ENCODE results near the gene ALK.

DNA sequence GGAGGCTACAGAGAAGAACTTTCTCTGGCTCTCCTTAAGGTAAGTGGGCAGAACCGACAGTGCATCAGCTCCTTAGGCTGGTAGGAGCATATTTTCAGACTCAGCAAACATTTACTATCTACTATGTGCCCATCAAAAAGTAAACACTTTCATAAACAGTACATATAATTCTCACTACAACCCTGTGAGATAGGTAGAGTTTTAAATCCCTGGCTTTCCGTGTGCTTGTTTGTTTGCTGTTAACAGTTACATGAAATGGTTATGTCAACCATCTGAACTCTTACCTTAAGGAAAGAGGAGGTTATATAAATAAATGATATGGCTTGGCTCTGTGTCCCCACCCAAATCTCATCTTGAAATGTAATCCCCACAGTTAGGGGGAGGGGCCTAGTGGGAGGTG, 310.1 kb downstream of the ALK start:
- TF ChIP-seq EP300 (IDR thresholded peaks at IDR 0.05; ENCODE audit: borderline replicate concordance in 1 of 2, low read depth in 1 of 2, low read length in 1 of 2) (no peak), NFIC (IDR thresholded peaks at IDR 0.05; ENCODE audit: borderline replicate concordance) (no peak), RAD21 (IDR thresholded peaks at IDR 0.05; ENCODE audit: low read length) (no peak), JUND (IDR thresholded peaks at IDR 0.05) (no peak), MXI1 (IDR thresholded peaks at IDR 0.05; ENCODE audit: low read depth, low read length) (no peak), POLR2AphosphoS5 (IDR thresholded peaks at IDR 0.05; ENCODE audit: low read depth, low read length) (no peak), TCF12 (IDR thresholded peaks at IDR 0.05) (no peak), TEAD4 (IDR thresholded peaks at IDR 0.05; ENCODE audit: borderline replicate concordance, insufficient read depth) (no peak), SIN3A (IDR thresholded peaks at IDR 0.05; ENCODE audit: borderline replicate concordance, low read depth, low read length) (no peak)
- TF ChIP-seq, protein P1, sequence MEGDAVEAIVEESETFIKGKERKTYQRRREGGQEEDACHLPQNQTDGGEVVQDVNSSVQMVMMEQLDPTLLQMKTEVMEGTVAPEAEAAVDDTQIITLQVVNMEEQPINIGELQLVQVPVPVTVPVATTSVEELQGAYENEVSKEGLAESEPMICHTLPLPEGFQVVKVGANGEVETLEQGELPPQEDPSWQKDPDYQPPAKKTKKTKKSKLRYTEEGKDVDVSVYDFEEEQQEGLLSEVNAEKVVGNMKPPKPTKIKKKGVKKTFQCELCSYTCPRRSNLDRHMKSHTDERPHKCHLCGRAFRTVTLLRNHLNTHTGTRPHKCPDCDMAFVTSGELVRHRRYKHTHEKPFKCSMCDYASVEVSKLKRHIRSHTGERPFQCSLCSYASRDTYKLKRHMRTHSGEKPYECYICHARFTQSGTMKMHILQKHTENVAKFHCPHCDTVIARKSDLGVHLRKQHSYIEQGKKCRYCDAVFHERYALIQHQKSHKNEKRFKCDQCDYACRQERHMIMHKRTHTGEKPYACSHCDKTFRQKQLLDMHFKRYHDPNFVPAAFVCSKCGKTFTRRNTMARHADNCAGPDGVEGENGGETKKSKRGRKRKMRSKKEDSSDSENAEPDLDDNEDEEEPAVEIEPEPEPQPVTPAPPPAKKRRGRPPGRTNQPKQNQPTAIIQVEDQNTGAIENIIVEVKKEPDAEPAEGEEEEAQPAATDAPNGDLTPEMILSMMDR (IDR thresholded peaks at IDR 0.05): no peak
- TF ChIP-seq, protein P2, sequence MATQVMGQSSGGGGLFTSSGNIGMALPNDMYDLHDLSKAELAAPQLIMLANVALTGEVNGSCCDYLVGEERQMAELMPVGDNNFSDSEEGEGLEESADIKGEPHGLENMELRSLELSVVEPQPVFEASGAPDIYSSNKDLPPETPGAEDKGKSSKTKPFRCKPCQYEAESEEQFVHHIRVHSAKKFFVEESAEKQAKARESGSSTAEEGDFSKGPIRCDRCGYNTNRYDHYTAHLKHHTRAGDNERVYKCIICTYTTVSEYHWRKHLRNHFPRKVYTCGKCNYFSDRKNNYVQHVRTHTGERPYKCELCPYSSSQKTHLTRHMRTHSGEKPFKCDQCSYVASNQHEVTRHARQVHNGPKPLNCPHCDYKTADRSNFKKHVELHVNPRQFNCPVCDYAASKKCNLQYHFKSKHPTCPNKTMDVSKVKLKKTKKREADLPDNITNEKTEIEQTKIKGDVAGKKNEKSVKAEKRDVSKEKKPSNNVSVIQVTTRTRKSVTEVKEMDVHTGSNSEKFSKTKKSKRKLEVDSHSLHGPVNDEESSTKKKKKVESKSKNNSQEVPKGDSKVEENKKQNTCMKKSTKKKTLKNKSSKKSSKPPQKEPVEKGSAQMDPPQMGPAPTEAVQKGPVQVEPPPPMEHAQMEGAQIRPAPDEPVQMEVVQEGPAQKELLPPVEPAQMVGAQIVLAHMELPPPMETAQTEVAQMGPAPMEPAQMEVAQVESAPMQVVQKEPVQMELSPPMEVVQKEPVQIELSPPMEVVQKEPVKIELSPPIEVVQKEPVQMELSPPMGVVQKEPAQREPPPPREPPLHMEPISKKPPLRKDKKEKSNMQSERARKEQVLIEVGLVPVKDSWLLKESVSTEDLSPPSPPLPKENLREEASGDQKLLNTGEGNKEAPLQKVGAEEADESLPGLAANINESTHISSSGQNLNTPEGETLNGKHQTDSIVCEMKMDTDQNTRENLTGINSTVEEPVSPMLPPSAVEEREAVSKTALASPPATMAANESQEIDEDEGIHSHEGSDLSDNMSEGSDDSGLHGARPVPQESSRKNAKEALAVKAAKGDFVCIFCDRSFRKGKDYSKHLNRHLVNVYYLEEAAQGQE (IDR thresholded peaks at IDR 0.05; ENCODE audit: low read depth, low read length): no peak
- TF ChIP-seq, protein P3, sequence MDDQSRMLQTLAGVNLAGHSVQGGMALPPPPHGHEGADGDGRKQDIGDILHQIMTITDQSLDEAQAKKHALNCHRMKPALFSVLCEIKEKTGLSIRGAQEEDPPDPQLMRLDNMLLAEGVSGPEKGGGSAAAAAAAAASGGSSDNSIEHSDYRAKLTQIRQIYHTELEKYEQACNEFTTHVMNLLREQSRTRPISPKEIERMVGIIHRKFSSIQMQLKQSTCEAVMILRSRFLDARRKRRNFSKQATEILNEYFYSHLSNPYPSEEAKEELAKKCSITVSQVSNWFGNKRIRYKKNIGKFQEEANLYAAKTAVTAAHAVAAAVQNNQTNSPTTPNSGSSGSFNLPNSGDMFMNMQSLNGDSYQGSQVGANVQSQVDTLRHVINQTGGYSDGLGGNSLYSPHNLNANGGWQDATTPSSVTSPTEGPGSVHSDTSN (IDR thresholded peaks at IDR 0.05): no peak
- TF ChIP-seq, protein P4, sequence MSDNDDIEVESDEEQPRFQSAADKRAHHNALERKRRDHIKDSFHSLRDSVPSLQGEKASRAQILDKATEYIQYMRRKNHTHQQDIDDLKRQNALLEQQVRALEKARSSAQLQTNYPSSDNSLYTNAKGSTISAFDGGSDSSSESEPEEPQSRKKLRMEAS (IDR thresholded peaks at IDR 0.05; ENCODE audit: low read depth): no peak
- TF ChIP-seq, protein P5, sequence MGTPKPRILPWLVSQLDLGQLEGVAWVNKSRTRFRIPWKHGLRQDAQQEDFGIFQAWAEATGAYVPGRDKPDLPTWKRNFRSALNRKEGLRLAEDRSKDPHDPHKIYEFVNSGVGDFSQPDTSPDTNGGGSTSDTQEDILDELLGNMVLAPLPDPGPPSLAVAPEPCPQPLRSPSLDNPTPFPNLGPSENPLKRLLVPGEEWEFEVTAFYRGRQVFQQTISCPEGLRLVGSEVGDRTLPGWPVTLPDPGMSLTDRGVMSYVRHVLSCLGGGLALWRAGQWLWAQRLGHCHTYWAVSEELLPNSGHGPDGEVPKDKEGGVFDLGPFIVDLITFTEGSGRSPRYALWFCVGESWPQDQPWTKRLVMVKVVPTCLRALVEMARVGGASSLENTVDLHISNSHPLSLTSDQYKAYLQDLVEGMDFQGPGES (IDR thresholded peaks at IDR 0.05; ENCODE audit: low read depth, low read length): no peak
